SK-N-SH treated with all-trans-retinoic acid at 6 μM for 48 hours (cell line): ENCODE results near the gene CELF5.

Experiments
- ATAC-seq: fragments of 200-7000 bp; cut with Tn5 transposase; 3 replicates; pipeline ENCODE4 v1.9.1; 2020; ENCODE audit warnings: mild to moderate bottlenecking, moderate library complexity
- ARNTL ChIP-seq: fragments of 450-650 bp; formaldehyde crosslinking; IDR thresholded peaks from 2 replicates; pipeline ENCODE4 v1.5.0; 2020; ENCODE audit warnings: low read depth, mild to moderate bottlenecking, moderate library complexity, borderline replicate concordance
- BACH2 ChIP-seq: fragments of 250-450 bp; sonication (Bioruptor Pico); IDR thresholded peaks from 2 replicates; pipeline ENCODE4 v1.9.0; 2021; ENCODE audit warnings: mild to moderate bottlenecking, borderline replicate concordance
- CSDC2 ChIP-seq: fragments of 250-450 bp; sonication (Bioruptor Pico); IDR thresholded peaks from 2 replicates; pipeline ENCODE4 v1.5.0; 2020; ENCODE audit warnings: mild to moderate bottlenecking, moderate library complexity
- CSRNP3 ChIP-seq: fragments of 250-450 bp; sonication (Bioruptor Pico); IDR thresholded peaks from 2 replicates; pipeline ENCODE4 v1.5.1; 2021; ENCODE audit warnings: mild to moderate bottlenecking, moderate library complexity
- ESRRG ChIP-seq: fragments of 250-450 bp; sonication (Bioruptor Pico); IDR thresholded peaks from 2 replicates; pipeline ENCODE4 v1.6.1; 2021; ENCODE audit warnings: mild to moderate bottlenecking
- GLIS3 ChIP-seq: fragments of 250-450 bp; sonication (Bioruptor Pico); IDR thresholded peaks from 2 replicates; pipeline ENCODE4 v1.5.0; 2020; ENCODE audit warnings: mild to moderate bottlenecking, moderate library complexity
- ISL1 ChIP-seq: fragments of 250-450 bp; sonication (Bioruptor Pico); IDR thresholded peaks from 2 replicates; pipeline ENCODE4 v2.1.2; 2022; ENCODE audit warnings: mild to moderate bottlenecking, moderate library complexity
- PATZ1 ChIP-seq: fragments of 250-450 bp; sonication (Bioruptor Pico); IDR thresholded peaks from 2 replicates; pipeline ENCODE4 v1.8.0; 2020; ENCODE audit warnings: mild to moderate bottlenecking, moderate library complexity, borderline replicate concordance
- POU6F1 ChIP-seq: fragments of 250-450 bp; sonication (Bioruptor Pico); IDR thresholded peaks from 2 replicates; pipeline ENCODE4 v1.8.0; 2021; ENCODE audit warnings: low read depth, mild to moderate bottlenecking, moderate library complexity, borderline replicate concordance
- PPARA ChIP-seq: fragments of 250-450 bp; sonication (Bioruptor Pico); IDR thresholded peaks from 2 replicates; pipeline ENCODE4 v1.5.0; 2020; ENCODE audit warnings: mild to moderate bottlenecking, borderline replicate concordance
- RARB ChIP-seq: fragments of 250-450 bp; sonication (Bioruptor Pico); IDR thresholded peaks from 2 replicates; pipeline ENCODE4 v1.8.0; 2021; ENCODE audit warnings: mild to moderate bottlenecking, moderate library complexity
- TCF4 ChIP-seq: fragments of 250-450 bp; sonication (Bioruptor Pico); IDR thresholded peaks from 2 replicates; pipeline ENCODE4 v1.8.0; 2021; ENCODE audit warnings: mild to moderate bottlenecking, moderate library complexity, borderline replicate concordance
- TOX ChIP-seq: fragments of 250-450 bp; sonication (Bioruptor Pico); IDR thresholded peaks from 2 replicates; pipeline ENCODE4 v1.8.0; 2021; ENCODE audit warnings: mild to moderate bottlenecking, moderate library complexity, borderline replicate concordance
- TSHZ2 ChIP-seq: fragments of 250-450 bp; sonication (Bioruptor Pico); IDR thresholded peaks from 2 replicates; pipeline ENCODE4 v1.5.0; 2020; ENCODE audit warnings: mild to moderate bottlenecking, moderate library complexity
- ZC3H10 ChIP-seq: fragments of 250-450 bp; sonication (Bioruptor Pico); IDR thresholded peaks from 2 replicates; pipeline ENCODE4 v1.5.1; 2021; ENCODE audit warnings: mild to moderate bottlenecking, moderate library complexity
- ZFP3 ChIP-seq: fragments of 250-450 bp; sonication (Bioruptor Pico); IDR thresholded peaks from 2 replicates; pipeline ENCODE4 v1.5.0; 2020; ENCODE audit warnings: mild to moderate bottlenecking, moderate library complexity
- ZFP30 ChIP-seq: fragments of 450-650 bp; formaldehyde crosslinking; IDR thresholded peaks from 2 replicates; pipeline ENCODE4 v1.5.0; 2022; ENCODE audit warnings: mild to moderate bottlenecking, moderate library complexity
- ZNF565 ChIP-seq: fragments of 450-650 bp; formaldehyde crosslinking; conservative IDR thresholded peaks from 2 replicates; pipeline ENCODE4 v1.5.0; 2020; ENCODE audit warnings: low read depth, mild to moderate bottlenecking, moderate library complexity
- ZNF70 ChIP-seq: fragments of 450-650 bp; formaldehyde crosslinking; IDR thresholded peaks from 2 replicates; pipeline ENCODE4 v1.5.0; 2020; ENCODE audit warnings: mild to moderate bottlenecking, moderate library complexity
- ZNF8 ChIP-seq: fragments of 450-650 bp; formaldehyde crosslinking; IDR thresholded peaks from 2 replicates; pipeline ENCODE4 v1.5.0; 2020; ENCODE audit warnings: mild to moderate bottlenecking, moderate library complexity

The CELF5 gene

GRCh38 chr19:3310711-3311110 is 86.2 kb downstream of the CELF5 start:
- ATAC-seq = no peak
- TF ChIP-seq TCF4 (CRISPR knock-in tag) = no peak
- TF ChIP-seq, all 23 proteins: peak for 0

- ATAC-seq = no peak
- TF ChIP-seq GLIS3 (CRISPR knock-in tag) (no peak), ISL1 (CRISPR knock-in tag) (no peak), ZNF70 (CRISPR knock-in tag) (no peak), POU6F1 (CRISPR knock-in tag) (no peak), RARB (CRISPR knock-in tag) (no peak), BACH2 (no peak), TSHZ2 (CRISPR knock-in tag) (no peak), ZNF565 (CRISPR knock-in tag) (no peak), ZNF8 (CRISPR knock-in tag) (no peak), ARNTL (CRISPR knock-in tag) (no peak), TCF4 (CRISPR knock-in tag) (no peak), PATZ1 (no peak), TOX (CRISPR knock-in tag) (no peak), CSDC2 (CRISPR knock-in tag) (no peak), ZFP30 (CRISPR knock-in tag) (no peak)
Observed at GRCh38 chr19:3313199-3313575, 88.7 kb downstream of the CELF5 start.

- ATAC-seq = no peak
Observed at GRCh38 chr19:3314962-3315675, 90.7 kb downstream of the CELF5 start.

More at GRCh38 chr19:3314962-3315675, 90.7 kb downstream of the CELF5 start:
- TF ChIP-seq ESRRG (CRISPR knock-in tag) (no peak), GLIS3 (CRISPR knock-in tag) (no peak), PPARA (CRISPR knock-in tag) (no peak), PATZ1 (no peak), ISL1 (CRISPR knock-in tag) (no peak), TCF4 (CRISPR knock-in tag) (no peak), ZNF8 (CRISPR knock-in tag) (no peak), ZC3H10 (CRISPR knock-in tag) (no peak), ARNTL (CRISPR knock-in tag) (no peak), TOX (CRISPR knock-in tag) (no peak), RARB (CRISPR knock-in tag) (no peak), ZFP3 (CRISPR knock-in tag) (no peak), CSRNP3 (no peak)
